HepG2 (cell line): ENCODE results near the gene ELMO2. TPM values are rescaled to one million over a fixed set of nuclear protein-coding genes. Genes with fewer than 3 reads are reported as not detected.
A peak's percentile ranks its signal among the peaks of the same experiment; 100 is the strongest.

Experiments
- ATAC-seq: fragments of 200-7000 bp; cut with Tn5 transposase; 3 replicates; pipeline ENCODE4 v1.9.1; 2020; ENCODE audit warnings: mild to moderate bottlenecking, moderate library complexity
- BruUV-seq: library from RNA; stranded (reverse); fragments of 400-500 nt; replicated peaks from 2 replicates; lab custom pipeline; 2021; lab: Mats Ljungman, UMichigan
- CTCF ChIA-PET: fragments of 300-600 bp; formaldehyde crosslinking; extraction: SDS; loops from one replicate; lab custom pipeline; 2021; ENCODE audit warnings: low total read pairs, inconsistent platforms, low intra/inter-chr PET ratio; lab: Yijun Ruan, JAX
- POLR2A ChIA-PET: fragments of 350-600 bp; sonication (Branson Sonifier 250); formaldehyde crosslinking; loops from one replicate; lab custom pipeline; 2020; ENCODE audit warnings: antibody characterized with exemption, inconsistent platforms; lab: Yijun Ruan, JAX
- DNase-seq: peaks from one replicate; pipeline ENCODE4 v3.0.0-alpha.2; 2015; ENCODE audit warnings: low spot score
- FAIRE-seq: peaks from 3 replicates; lab custom pipeline; 2011; peaks lifted over from hg19 to GRCh38; lab: Jason Lieb, UNC
- H2AFZ ChIP-seq: one replicate; pipeline ENCODE4 v1.6.1; 2011; ENCODE audit warnings: low read length, inconsistent platforms
- H3K27ac ChIP-seq: fragments of 300-600 bp; 3 replicates; pipeline ENCODE4 v1.8.0; 2011; ENCODE audit warnings: mixed run types, mild to moderate bottlenecking, mixed read lengths, low read length, inconsistent platforms; ENCODE audit not compliant: insufficient read depth; ENCODE audit errors: extremely low read length
- H3K27me3 ChIP-seq, 2 experiments: fragments of 200-600 bp in 1 of 2; 2 replicates in 1 of 2; 3 replicates in 1 of 2; pipeline versions ENCODE4 v1.6.0 to v1.8.0; 2011; ENCODE audit warnings: low read length in 2 of 2, mild to moderate bottlenecking in 2 of 2, moderate library complexity in 2 of 2, inconsistent platforms in 1 of 2; ENCODE audit not compliant: insufficient read depth in 2 of 2, control insufficient read depth in 1 of 2
- H3K36me3 ChIP-seq, 2 experiments: fragments of 200-600 bp in 1 of 2; replicated peaks in 1 of 2; 2 replicates in 1 of 2; 3 replicates in 1 of 2; pipeline versions ENCODE4 v1.5.1 to v1.8.0; 2011; ENCODE audit warnings: low read length in 2 of 2, inconsistent platforms in 1 of 2; ENCODE audit not compliant: insufficient read depth in 2 of 2, control insufficient read depth in 1 of 2
- H3K4me1 ChIP-seq: 2 replicates; pipeline ENCODE4 v1.5.1; 2012; ENCODE audit warnings: low read length, inconsistent platforms; ENCODE audit not compliant: insufficient read depth
- H3K4me2 ChIP-seq: 2 replicates; pipeline ENCODE4 v1.6.0; 2011; ENCODE audit warnings: low read depth, low read length, inconsistent platforms
- H3K4me3 ChIP-seq, 3 experiments: fragments of 200-600 bp in 1 of 3; sonication (generic), shearing (Covaris generic) in 1 of 3; replicated peaks in 1 of 3; 2 replicates each; pipeline ENCODE4 v1.5.1; 2011 to 2016; ENCODE audit warnings: low read length in 3 of 3, inconsistent platforms in 2 of 3, low read depth in 2 of 3, mild to moderate bottlenecking in 2 of 3, control low read depth in 1 of 3, mixed read lengths in 1 of 3; ENCODE audit not compliant: insufficient read depth in 1 of 3
- H3K79me2 ChIP-seq: one replicate; pipeline ENCODE4 v1.6.1; 2011; ENCODE audit warnings: low read length, inconsistent platforms; ENCODE audit not compliant: insufficient read depth
- H3K9ac ChIP-seq: 2 replicates; pipeline ENCODE4 v1.6.0; 2011; ENCODE audit warnings: mild to moderate bottlenecking, low read depth, low read length, inconsistent platforms; ENCODE audit not compliant: insufficient read depth
- H3K9me3 ChIP-seq: 2 replicates; pipeline ENCODE4 v1.5.1; 2012; ENCODE audit warnings: mild to moderate bottlenecking, low read length
- H4K20me1 ChIP-seq: 2 replicates; pipeline ENCODE4 v1.6.0; 2011; ENCODE audit warnings: inconsistent platforms, mild to moderate bottlenecking, low read length, moderate library complexity; ENCODE audit not compliant: insufficient read depth
- MXD1 ChIP-seq: sonication (generic); formaldehyde crosslinking; IDR thresholded peaks from 2 replicates; pipeline ENCODE4 v1.4.0; 2020; ENCODE audit warnings: mild to moderate bottlenecking, missing genetic modification reagents
- POLR2A ChIP-seq, 2 experiments: IDR thresholded peaks; 2 replicates each; pipeline ENCODE4 v1.6.1; 2011; ENCODE audit warnings: low read depth in 2 of 2, low read length in 2 of 2, mild to moderate bottlenecking in 1 of 2, moderate library complexity in 1 of 2; ENCODE audit not compliant: insufficient read depth in 1 of 2
- ZNF441 ChIP-seq: sonication (generic); formaldehyde crosslinking; IDR thresholded peaks from 2 replicates; pipeline ENCODE4 v1.7.0; 2021; ENCODE audit warnings: missing genetic modification reagents, borderline replicate concordance
- WGBS: methylation state at CpG from one replicate; pipeline ENCODE4 v1.1.6; 2017; ENCODE audit warnings: low lambda C conversion rate; 5-methylcytosine and 5-hydroxymethylcytosine counted together
- in situ Hi-C: cut with HindIII; loops from 2 replicates; pipeline ENCODE4 v1.10.0; 2017; ENCODE audit warnings: low pct_unique_long_range_greater_than_20kb; ENCODE audit not compliant: extremely low pct_ligation_motif_present
- intact Hi-C: fragments of 100-400 bp; cut with micrococcal nuclease; formaldehyde crosslinking; loops from one replicate; pipeline ENCODE4 v1.10.0; 2022; ENCODE audit not compliant: unreplicated experiment
- polyA plus RNA-seq, 8 experiments: library from polyadenylated mRNA; depleted of rRNA in 3 of 8; stranded (reverse) in 7 of 8; unstranded in 1 of 8; fragments of >200 nt; fragmentation: Illumina TruSeq in 4 of 8; extraction: Trizol in 4 of 8; gene quantifications; 2 replicates each; pipeline versions ENCODE4 v1.2.1 to v1.2.3, GENCODE V29; 2011 to 2016; ENCODE audit warnings: low read depth in 4 of 8, missing spikeins in 1 of 8, mixed read lengths in 1 of 8; ENCODE audit not compliant: insufficient read depth in 1 of 8
- total RNA-seq, 5 experiments: library from RNA; depleted of rRNA; stranded (reverse); fragments of >200 nt; fragmentation: Illumina TruSeq; extraction: Trizol; gene quantifications; 2 replicates each; pipeline ENCODE4 v1.2.3, GENCODE V29; 2016; ENCODE audit warnings: low read depth in 1 of 5
- TF ChIP-seq, protein P1 (sequence below): sonication (generic); formaldehyde crosslinking; IDR thresholded peaks from one replicate; pipeline ENCODE4 v1.5.1; 2020; ENCODE audit warnings: mild to moderate bottlenecking, missing genetic modification reagents; ENCODE audit errors: not compliant biosample characterization

Gene ELMO2
- total and polyA plus RNA-seq, 2 of the 13 experiments (the other 11 are each of a cell fraction or from before 2014, with no cell fraction given), result 30.6 to 35.7 TPM

GRCh38 chr20:46361381-46361780, 45.0 kb downstream of the ELMO2 start:
- H3K27ac ChIP-seq, result no peak overlapping the region
- in situ Hi-C loops (loop anchor here (25.0 kb wide), 1 partner anchor 574 kb away; the partner anchor contains the start of genes DNTTIP1 and WFDC3), intact Hi-C loops (no loop called here)
- CTCF ChIA-PET, result no interaction called here
- H3K36me3 ChIP-seq, result peaks cover 13 to 20% of the 10 kb centered on the region in 2 experiments
- POLR2A ChIA-PET, result interaction anchor here (1.1 kb wide), 1 partner anchor 11 kb away, joined by 3 read pairs; no protein-coding TSS in a partner anchor
- FAIRE-seq (no peak), ATAC-seq (no peak), DNase-seq (no peak)
- H3K9me3 ChIP-seq, result no peaks in the 10 kb centered on the region
- peak overlapping the region; percentile 13; the same call in 1 of the 2 replicates for H3K4me2 ChIP-seq
- BruUV-seq, result no TSS peak
- TF ChIP-seq, protein P1, sequence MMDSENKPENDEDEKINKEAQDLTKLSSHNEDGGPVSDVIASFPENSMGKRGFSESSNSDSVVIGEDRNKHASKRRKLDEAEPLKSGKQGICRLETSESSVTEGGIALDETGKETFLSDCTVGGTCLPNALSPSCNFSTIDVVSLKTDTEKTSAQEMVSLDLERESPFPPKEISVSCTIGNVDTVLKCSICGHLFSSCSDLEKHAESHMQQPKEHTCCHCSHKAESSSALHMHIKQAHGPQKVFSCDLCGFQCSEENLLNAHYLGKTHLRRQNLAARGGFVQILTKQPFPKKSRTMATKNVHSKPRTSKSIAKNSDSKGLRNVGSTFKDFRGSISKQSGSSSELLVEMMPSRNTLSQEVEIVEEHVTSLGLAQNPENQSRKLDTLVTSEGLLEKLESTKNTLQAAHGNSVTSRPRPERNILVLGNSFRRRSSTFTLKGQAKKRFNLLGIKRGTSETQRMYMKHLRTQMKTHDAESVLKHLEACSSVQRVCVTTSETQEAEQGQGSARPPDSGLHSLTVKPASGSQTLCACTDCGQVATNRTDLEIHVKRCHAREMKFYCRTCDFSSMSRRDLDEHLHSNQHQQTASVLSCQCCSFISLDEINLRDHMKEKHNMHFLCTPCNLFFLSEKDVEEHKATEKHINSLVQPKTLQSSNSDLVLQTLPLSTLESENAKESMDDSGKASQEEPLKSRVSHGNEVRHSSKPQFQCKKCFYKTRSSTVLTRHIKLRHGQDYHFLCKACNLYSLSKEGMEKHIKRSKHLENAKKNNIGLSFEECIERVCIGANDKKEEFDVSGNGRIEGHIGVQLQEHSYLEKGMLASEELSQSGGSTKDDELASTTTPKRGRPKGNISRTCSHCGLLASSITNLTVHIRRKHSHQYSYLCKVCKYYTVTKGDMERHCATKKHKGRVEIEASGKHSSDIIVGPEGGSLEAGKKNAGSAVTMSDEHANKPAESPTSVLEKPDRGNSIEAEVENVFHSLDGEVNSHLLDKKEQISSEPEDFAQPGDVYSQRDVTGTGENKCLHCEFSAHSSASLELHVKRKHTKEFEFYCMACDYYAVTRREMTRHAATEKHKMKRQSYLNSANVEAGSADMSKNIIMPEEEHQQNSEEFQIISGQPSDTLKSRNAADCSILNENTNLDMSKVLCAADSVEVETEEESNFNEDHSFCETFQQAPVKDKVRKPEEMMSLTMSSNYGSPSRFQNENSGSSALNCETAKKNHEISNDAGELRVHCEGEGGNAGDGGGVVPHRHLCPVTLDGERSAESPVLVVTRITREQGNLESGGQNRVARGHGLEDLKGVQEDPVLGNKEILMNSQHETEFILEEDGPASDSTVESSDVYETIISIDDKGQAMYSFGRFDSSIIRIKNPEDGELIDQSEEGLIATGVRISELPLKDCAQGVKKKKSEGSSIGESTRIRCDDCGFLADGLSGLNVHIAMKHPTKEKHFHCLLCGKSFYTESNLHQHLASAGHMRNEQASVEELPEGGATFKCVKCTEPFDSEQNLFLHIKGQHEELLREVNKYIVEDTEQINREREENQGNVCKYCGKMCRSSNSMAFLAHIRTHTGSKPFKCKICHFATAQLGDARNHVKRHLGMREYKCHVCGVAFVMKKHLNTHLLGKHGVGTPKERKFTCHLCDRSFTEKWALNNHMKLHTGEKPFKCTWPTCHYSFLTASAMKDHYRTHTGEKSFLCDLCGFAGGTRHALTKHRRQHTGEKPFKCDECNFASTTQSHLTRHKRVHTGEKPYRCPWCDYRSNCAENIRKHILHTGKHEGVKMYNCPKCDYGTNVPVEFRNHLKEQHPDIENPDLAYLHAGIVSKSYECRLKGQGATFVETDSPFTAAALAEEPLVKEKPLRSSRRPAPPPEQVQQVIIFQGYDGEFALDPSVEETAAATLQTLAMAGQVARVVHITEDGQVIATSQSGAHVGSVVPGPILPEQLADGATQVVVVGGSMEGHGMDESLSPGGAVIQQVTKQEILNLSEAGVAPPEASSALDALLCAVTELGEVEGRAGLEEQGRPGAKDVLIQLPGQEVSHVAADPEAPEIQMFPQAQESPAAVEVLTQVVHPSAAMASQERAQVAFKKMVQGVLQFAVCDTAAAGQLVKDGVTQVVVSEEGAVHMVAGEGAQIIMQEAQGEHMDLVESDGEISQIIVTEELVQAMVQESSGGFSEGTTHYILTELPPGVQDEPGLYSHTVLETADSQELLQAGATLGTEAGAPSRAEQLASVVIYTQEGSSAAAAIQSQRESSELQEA (CRISPR knock-in tag), result peak; percentile 1
- peak in 1 of 2 experiments; percentile 24; a peak in 1 of 4 replicates for TF ChIP-seq POLR2A (IDR thresholded peaks at IDR 0.05; ENCODE audit: insufficient read depth in 1 of 2, low read depth in 2 of 2, low read length in 2 of 2)
- no peak for TF ChIP-seq ZNF441 (CRISPR knock-in tag)
- TF ChIP-seq MXD1 (CRISPR knock-in tag), result no peak
- peaks cover 10% of the 10 kb centered on the region for H4K20me1 ChIP-seq
- H3K27me3 ChIP-seq, result no peaks in the 10 kb centered on the region; a peak in 1 of 5 replicates
- H3K4me3 ChIP-seq, result no peak overlapping the region
- WGBS, result 93% methylated on average over 5 of the region's 5 CpGs
- no peak overlapping the region for H2AFZ ChIP-seq
- no peak overlapping the region for H3K9ac ChIP-seq
- peaks cover 24% of the 10 kb centered on the region for H3K79me2 ChIP-seq
- peaks cover 31% of the 10 kb centered on the region for H3K4me1 ChIP-seq
